ENCODE data around the gene RHEBL1. TPM values are rescaled to one million over a fixed set of nuclear protein-coding genes. Genes with fewer than 3 reads are reported as not detected.

Gene RHEBL1, protein sequence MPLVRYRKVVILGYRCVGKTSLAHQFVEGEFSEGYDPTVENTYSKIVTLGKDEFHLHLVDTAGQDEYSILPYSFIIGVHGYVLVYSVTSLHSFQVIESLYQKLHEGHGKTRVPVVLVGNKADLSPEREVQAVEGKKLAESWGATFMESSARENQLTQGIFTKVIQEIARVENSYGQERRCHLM
- total RNA-seq: under 0.01 TPM in 1 of 2 replicates, not detected in the other

DNA sequence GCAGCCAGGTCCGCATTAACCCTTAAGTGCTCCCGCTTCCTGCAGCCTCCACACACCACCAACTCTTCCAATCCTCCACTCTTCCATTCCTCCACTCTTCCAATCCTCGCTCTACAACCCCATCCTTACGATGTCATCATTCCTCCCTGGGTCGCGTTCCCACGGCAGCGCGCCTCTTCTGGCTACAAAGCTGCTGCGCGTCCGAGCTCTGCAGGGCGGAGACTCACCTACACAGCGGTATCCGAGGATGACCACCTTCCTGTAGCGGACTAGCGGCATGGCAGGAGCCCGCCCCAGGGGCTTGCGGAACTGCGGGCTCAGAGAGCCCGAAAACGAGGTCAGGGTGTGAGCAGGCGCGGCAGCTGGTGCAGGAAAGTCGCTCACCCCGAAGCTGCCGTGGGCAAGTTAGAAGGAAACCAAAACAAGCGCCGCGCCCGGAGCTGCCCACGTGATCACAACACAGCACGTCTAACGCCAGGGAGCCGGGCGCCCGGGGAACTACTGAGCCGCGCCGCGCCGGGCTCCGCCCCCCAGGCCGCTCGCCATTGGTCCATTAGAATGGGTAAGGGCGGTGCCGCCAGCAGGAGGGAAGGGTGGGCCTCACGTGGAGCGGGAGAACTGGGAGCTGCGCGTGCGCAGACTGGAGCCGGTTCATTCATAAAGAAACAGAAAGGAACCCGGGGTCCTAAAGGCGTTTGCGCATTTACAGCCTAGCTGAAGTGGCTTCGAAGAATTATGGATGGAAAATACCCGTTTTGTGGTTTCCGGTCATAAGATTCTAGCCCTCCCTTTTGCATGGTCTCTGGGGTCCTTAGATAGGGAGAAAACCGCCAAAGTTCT is at the start of gene RHEBL1:
Gene RHEBL1 (minus strand): TSS at position 473 of the 840 bp plus-strand sequence. CDS start 194 bp downstream, at position 279.

DNA sequence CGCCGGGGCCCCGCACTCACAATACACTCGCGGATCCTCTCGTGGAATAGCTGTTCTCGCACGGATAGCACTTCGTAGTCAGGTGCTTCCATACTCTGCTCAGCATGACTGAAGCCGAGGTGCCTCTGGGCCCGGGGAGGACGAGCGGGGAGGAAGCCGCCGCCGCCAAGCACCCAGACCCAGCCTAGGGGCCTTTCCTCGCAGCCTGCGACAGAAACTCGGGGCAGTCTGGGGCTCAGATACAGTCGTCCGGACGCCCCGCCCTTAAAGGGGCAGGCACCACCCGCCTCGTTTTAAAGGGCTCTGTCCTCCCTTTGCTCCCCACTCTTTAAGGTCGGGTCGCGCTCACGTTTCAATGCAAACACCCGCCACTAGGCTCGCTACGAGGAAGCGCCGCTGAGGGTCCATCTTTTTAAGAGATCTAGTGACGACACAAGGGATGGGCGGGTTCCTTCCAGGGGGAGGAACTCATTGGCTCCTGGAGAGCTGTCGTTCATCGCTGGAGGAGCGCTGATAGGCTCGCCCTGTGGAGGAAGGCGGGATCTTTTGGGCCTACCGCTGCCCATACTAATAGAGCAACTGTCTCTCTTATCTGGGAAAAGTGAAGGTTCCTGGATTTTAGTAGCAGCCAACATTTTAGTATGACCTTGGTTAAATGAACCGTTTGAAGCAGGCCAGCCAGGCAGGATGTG is 40.8 kb upstream of the RHEBL1 start, which contains the start of gene LMBR1L:
Gene LMBR1L (minus strand): TSS at position 384 of the 692 bp plus-strand sequence. CDS start 292 bp downstream, at position 92.

DNA sequence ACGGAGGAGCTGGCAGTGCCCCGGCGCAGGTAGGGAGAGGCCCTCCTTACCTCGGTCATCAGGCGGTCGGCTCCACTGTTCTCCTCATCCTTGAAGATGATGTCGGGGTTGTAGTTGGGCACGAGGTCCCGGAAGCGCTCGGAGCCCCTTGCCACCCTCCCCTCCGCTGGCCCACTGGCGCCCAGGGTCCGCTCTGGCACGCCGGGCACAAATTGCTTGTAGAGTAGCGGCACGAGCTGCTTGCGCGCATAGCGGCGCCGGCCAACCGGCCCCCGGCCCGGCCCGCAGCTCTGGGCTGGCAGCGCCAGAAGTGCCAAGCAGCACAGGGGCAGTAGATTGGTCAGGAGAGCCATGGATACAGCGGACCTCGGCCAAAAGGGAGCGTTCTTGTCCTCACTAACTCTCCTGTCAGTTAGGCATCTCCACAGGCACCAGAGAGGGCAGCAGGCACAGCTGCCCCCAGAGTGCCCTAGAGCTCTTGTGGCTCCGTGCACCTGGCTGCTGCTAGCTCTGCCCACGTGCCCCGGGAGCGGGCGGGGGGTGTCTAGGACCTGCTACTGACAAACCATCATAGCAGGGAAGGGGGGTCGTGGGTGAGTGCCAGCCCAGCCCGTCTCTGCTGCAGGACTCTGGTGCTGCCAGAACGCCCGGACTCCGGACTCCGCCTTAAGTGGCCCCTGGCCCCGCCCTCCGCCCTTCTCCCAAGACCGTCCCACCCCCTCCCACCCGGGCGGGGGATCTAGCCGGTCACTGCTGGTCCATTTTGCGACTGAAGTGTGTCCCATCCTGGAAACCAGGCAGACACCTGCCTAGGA is 24.6 kb upstream of the RHEBL1 start, which contains the start of gene DHH:
Gene DHH (minus strand): TSS at position 642 of the 815 bp plus-strand sequence. CDS start 289 bp downstream, at position 353.

DNA sequence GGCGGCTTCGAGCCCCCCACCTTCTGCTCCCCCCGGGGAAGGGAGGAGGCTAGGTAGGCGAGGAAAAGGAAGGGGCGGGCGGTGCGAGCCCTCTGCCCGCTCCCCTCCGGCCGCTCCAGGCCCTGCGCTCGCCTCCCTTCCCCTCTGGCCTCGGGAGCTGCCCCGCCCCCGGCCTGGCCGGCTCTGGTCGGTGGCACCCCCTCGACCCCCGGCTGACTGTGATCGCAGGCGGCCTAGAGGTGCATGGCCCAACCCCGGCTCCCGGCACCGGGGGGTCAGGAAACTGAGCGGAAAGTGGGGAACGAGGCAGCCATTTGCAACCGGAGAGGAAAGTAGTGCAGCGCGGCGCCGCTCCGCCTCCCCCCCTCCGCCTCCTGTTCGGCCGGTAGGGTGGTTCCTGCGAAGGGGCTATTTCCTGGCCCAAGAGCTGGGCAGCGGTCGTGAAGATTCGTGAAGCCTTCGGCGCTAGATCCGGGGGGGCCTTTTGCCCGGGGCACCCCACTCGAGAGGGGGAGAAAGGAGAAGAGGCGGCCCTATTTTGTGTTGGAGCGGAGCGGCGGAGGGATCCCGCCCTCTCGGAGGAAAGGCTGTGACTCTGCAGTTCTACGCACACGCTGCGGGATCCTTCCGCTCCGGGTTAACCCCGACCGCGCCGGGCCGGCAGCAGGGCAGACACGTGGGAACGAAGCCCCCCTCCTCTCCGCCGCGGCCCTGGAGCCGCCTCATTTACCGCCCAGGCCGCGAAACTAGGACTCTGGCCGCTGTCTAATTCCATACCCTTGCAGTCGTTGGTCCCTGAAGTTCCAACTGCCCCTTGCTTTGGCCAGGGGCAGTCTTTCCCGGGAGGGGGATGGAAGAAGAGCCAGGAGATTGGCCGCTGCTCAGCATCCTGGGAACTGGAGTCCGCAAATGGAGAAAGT is 9.3 kb downstream of the RHEBL1 start, which contains the start of gene KMT2D:
Gene KMT2D (minus strand): TSS at position 558 of the 920 bp plus-strand sequence. CDS start 5,470 bp downstream, outside the sequence.

DNA sequence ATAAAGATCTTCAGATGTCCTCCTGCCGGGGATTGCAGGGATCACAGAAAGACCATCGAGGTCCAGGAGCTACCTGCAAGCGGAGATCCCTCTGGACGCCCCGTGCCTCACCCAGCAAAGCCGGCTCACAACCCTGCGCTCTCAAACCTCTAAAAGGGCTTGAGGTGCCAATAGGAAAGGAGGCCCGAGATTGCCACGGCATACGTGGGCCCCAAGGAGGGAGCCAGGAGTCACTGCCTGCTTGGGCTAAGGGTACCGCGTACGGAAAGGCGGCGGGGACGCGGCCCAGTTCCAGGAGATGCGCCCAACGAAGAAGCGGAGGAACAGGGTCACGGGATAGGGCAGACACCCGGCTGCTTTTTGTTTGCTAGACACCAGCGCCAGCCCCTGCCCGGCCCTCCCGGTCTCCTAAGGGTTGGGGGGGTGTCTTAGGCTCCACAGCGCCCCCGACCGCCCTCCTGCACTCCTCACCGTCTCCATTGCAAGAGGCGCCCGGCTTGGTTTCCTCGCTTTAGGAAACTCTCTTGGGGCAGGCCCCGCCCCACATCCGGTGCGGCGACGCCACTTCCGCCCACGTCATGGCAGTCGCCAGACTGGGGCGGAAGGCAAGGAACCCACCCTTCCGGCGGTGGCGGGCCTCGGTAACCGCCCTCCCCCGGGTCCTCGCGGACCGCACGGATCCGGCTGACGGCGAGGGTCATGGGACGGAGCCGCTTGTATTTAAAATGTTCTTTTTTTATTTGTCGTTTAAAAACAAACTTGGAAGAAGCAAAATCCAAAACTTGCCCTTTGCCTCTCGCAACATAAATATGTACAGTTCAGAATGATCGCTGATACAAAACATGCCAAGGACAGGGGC is 51.3 kb downstream of the RHEBL1 start, which contains the start of gene PRKAG1:
Gene PRKAG1 (minus strand): TSS at position 516 of the 859 bp plus-strand sequence. CDS start 36 bp downstream, at position 480.

Other genes with a start within 250 kb of the RHEBL1 start
- 75.7 and 121 TPM in 2 replicates for gene DDX23, start 217.8 kb downstream of the RHEBL1 start, total RNA-seq
- 0.26 and 0.79 TPM in 2 replicates for gene RND1, start 204.1 kb downstream of the RHEBL1 start, total RNA-seq
- 14.4 and 15.8 TPM in 2 replicates for gene FKBP11, start 144.5 kb downstream of the RHEBL1 start, total RNA-seq
- 26.3 and 28.9 TPM in 2 replicates for gene ARF3, start 112.5 kb downstream of the RHEBL1 start, total RNA-seq
- under 0.01 and 0.34 TPM in 2 replicates for gene WNT10B, start 98.2 kb downstream of the RHEBL1 start, total RNA-seq
- not detected in 2 replicates for gene WNT1, start 91.7 kb downstream of the RHEBL1 start, total RNA-seq
- under 0.01 TPM in 2 replicates for gene DDN, start 70.6 kb downstream of the RHEBL1 start, total RNA-seq
- 73.2 and 85.3 TPM in 2 replicates for gene PRKAG1, start 51.2 kb downstream of the RHEBL1 start, total RNA-seq
- 17.5 and 26.1 TPM in 2 replicates for gene KMT2D, start 9.2 kb downstream of the RHEBL1 start, total RNA-seq
- gene DHH, start 24.8 kb upstream of the RHEBL1 start, total RNA-seq: 0.17 TPM in 1 of 2 replicates, not detected in the other
- gene LMBR1L, start 40.9 kb upstream of the RHEBL1 start, total RNA-seq: 60.2 and 61.0 TPM in 2 replicates
- 573 and 797 TPM in 2 replicates for gene TUBA1B, start 61.4 kb upstream of the RHEBL1 start, total RNA-seq
- 861 and 1,359 TPM in 2 replicates for gene TUBA1A, start 119.1 kb upstream of the RHEBL1 start, total RNA-seq
- gene TUBA1C, start 195.1 kb upstream of the RHEBL1 start, total RNA-seq: 99.6 and 124 TPM in 2 replicates
- gene PRPH, start 225.2 kb upstream of the RHEBL1 start, total RNA-seq: 0.95 and 1.4 TPM in 2 replicates

Data from bronchial smooth muscle cell (primary cell).